ENCODE results near the gene IGF2R.

IGF2R gene

GRCh38 chr6:160029525-160029924 is 60.6 kb downstream of the IGF2R start:
- no peak for DNase-seq (ENCODE audit: low spot score)

GRCh38 chr6:160030103-160030502 is 61.2 kb downstream of the IGF2R start:
- DNase-seq (ENCODE audit: low spot score): no peak

GRCh38 chr6:160031442-160031841 is 62.6 kb downstream of the IGF2R start:
- DNase-seq (ENCODE audit: low spot score): no peak

GRCh38 chr6:160031871-160032270 is 63.0 kb downstream of the IGF2R start:
- DNase-seq (ENCODE audit: low spot score): no peak

- DNase-seq (ENCODE audit: low spot score): no peak
Measured at GRCh38 chr6:160032538-160032937, 63.7 kb downstream of the IGF2R start.

GRCh38 chr6:160034036-160034930 is 65.4 kb downstream of the IGF2R start:
- no peak for DNase-seq (ENCODE audit: low spot score)

GRCh38 chr6:160035241-160035640 is 66.4 kb downstream of the IGF2R start:
- DNase-seq (ENCODE audit: low spot score): no peak

- no peak for DNase-seq (ENCODE audit: low spot score)
Measured at GRCh38 chr6:160035693-160036330, 66.9 kb downstream of the IGF2R start.

- DNase-seq (ENCODE audit: low spot score): no peak
Measured at GRCh38 chr6:160036331-160036695, 67.4 kb downstream of the IGF2R start.

- DNase-seq (ENCODE audit: low spot score): no peak
Measured at GRCh38 chr6:160036790-160037206, 67.9 kb downstream of the IGF2R start.

- no peak for DNase-seq (ENCODE audit: low spot score)
Measured at GRCh38 chr6:160038479-160038878, 69.6 kb downstream of the IGF2R start.

GRCh38 chr6:160039441-160039840 is 70.6 kb downstream of the IGF2R start:
- no peak for DNase-seq (ENCODE audit: low spot score)

- no peak for DNase-seq (ENCODE audit: low spot score)
Measured at GRCh38 chr6:160040055-160040454, 71.2 kb downstream of the IGF2R start.

- no peak for DNase-seq (ENCODE audit: low spot score)
Measured at GRCh38 chr6:160040527-160041264, 71.8 kb downstream of the IGF2R start.

- peak; percentile 84 for DNase-seq (ENCODE audit: low spot score)
Measured at GRCh38 chr6:160041608-160042007, 72.7 kb downstream of the IGF2R start.

GRCh38 chr6:160042014-160042773 is 73.3 kb downstream of the IGF2R start:
- no peak for DNase-seq (ENCODE audit: low spot score)

- no peak for DNase-seq (ENCODE audit: low spot score)
Measured at GRCh38 chr6:160042788-160043301, 74.0 kb downstream of the IGF2R start.

GRCh38 chr6:160043784-160044183 is 74.9 kb downstream of the IGF2R start:
- DNase-seq (ENCODE audit: low spot score): no peak

GRCh38 chr6:160044687-160045086 is 75.8 kb downstream of the IGF2R start:
- DNase-seq (ENCODE audit: low spot score): no peak

GRCh38 chr6:160048471-160048870 is 79.6 kb downstream of the IGF2R start:
- DNase-seq (ENCODE audit: low spot score): no peak

- no peak for DNase-seq (ENCODE audit: low spot score)
Measured at GRCh38 chr6:160049346-160049745, 80.5 kb downstream of the IGF2R start.

GRCh38 chr6:160050022-160050421 is 81.1 kb downstream of the IGF2R start:
- no peak for DNase-seq (ENCODE audit: low spot score)

All from cerebellar cortex (tissue), 1 donor.